Calu3 (cell line): Measurements from ENCODE around the gene EXOSC9. TPM values are rescaled to one million over a fixed set of nuclear protein-coding genes. Genes with fewer than 3 reads are reported as not detected.

Experiments used
- BruUV-seq: library from RNA; stranded (reverse); fragments of 400-500 nt; replicated peaks from 2 replicates; lab custom pipeline; 2021; lab: Mats Ljungman, UMichigan
- CTCF ChIA-PET: fragments of 300-600 bp; sonication (Branson Sonifier 250); formaldehyde crosslinking; loops from one replicate; lab custom pipeline; 2022; ENCODE audit warnings: antibody characterized with exemption; lab: Charles Lee
- DNase-seq: peaks from one replicate; pipeline ENCODE4 v3.0.0; 2022
- H3K27ac Mint-ChIP-seq: one replicate; pipeline ENCODE4 v1.8.0; 2022; ENCODE audit warnings: mixed read lengths; ENCODE audit not compliant: unreplicated experiment
- H3K27me3 Mint-ChIP-seq: one replicate; pipeline ENCODE4 v1.8.0; 2022; ENCODE audit warnings: mixed read lengths; ENCODE audit not compliant: unreplicated experiment
- H3K36me3 Mint-ChIP-seq: one replicate; pipeline ENCODE4 v1.8.0; 2022; ENCODE audit warnings: mild to moderate bottlenecking, moderate library complexity, mixed read lengths; ENCODE audit not compliant: insufficient read depth, unreplicated experiment
- H3K4me1 Mint-ChIP-seq: one replicate; pipeline ENCODE4 v1.8.0; 2022; ENCODE audit warnings: mild to moderate bottlenecking, low read depth, mixed read lengths; ENCODE audit not compliant: unreplicated experiment
- H3K4me3 Mint-ChIP-seq: one replicate; pipeline ENCODE4 v1.8.0; 2022; ENCODE audit warnings: mild to moderate bottlenecking, low read depth, moderate library complexity, mixed read lengths; ENCODE audit not compliant: unreplicated experiment
- H3K9me3 Mint-ChIP-seq: one replicate; pipeline ENCODE4 v1.8.0; 2022; ENCODE audit warnings: low read depth, mixed read lengths; ENCODE audit not compliant: unreplicated experiment
- intact Hi-C: fragments of 100-400 bp; cut with micrococcal nuclease; formaldehyde crosslinking; loops from one replicate; pipeline ENCODE4 v1.10.0; 2022; ENCODE audit not compliant: unreplicated experiment
- total RNA-seq: library from RNA; stranded (reverse); gene quantifications from 2 replicates; pipeline ENCODE4 v1.2.3, GENCODE V29; 2022
- TF ChIP-seq, protein P1 (sequence below): fragments of 200-600 bp; IDR thresholded peaks from one replicate; pipeline ENCODE4 v1.8.0; 2022; ENCODE audit warnings: antibody characterized with exemption; ENCODE audit not compliant: unreplicated experiment

Gene EXOSC9
- total RNA-seq, 1 experiment from 2014 or later = 22.3 TPM

DNA sequence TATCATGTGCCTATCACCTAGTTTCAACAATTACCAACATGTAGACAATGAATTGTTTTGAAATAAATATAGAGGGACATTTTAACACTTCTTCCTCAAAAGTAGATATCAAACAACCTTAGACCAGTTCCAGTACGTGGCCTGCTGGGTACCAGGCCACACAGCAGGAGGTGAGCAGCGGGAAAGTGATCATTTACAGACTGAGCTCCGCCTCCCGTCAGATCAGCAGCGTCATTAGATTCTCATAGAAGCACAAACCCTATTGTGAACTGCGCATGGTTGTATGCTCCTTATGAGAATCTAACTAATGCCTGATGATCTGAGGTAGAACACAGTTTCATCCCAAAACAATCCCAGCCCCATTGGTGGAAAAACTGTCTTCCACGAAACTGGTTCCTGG, 62.7 kb downstream of the EXOSC9 start:
- DNase-seq = no peak
- no peaks in the 10 kb centered on the region for H3K36me3 Mint-ChIP-seq
- CTCF ChIA-PET = no interaction called here
- H3K27ac Mint-ChIP-seq = no peak overlapping the region
- peaks cover 5% of the 10 kb centered on the region for H3K4me1 Mint-ChIP-seq
- intact Hi-C loops = no loop called here
- TF ChIP-seq, protein P1, sequence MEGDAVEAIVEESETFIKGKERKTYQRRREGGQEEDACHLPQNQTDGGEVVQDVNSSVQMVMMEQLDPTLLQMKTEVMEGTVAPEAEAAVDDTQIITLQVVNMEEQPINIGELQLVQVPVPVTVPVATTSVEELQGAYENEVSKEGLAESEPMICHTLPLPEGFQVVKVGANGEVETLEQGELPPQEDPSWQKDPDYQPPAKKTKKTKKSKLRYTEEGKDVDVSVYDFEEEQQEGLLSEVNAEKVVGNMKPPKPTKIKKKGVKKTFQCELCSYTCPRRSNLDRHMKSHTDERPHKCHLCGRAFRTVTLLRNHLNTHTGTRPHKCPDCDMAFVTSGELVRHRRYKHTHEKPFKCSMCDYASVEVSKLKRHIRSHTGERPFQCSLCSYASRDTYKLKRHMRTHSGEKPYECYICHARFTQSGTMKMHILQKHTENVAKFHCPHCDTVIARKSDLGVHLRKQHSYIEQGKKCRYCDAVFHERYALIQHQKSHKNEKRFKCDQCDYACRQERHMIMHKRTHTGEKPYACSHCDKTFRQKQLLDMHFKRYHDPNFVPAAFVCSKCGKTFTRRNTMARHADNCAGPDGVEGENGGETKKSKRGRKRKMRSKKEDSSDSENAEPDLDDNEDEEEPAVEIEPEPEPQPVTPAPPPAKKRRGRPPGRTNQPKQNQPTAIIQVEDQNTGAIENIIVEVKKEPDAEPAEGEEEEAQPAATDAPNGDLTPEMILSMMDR = no peak
- no peak overlapping the region for H3K4me3 Mint-ChIP-seq
- H3K27me3 Mint-ChIP-seq = no peaks in the 10 kb centered on the region
- H3K9me3 Mint-ChIP-seq = no peaks in the 10 kb centered on the region
- BruUV-seq = no TSS peak

Other genes with a start within 250 kb of the EXOSC9 start
- gene ANXA5, start 104.3 kb upstream of the EXOSC9 start, total RNA-seq = 246 and 273 TPM in 2 replicates
- gene SMIM43, start 36.2 kb upstream of the EXOSC9 start, total RNA-seq = not detected in 2 replicates
- 26.9 and 32.6 TPM in 2 replicates for gene CCNA2, start 22.6 kb downstream of the EXOSC9 start, total RNA-seq
- gene BBS7, start 69.2 kb downstream of the EXOSC9 start, total RNA-seq = 11.7 and 12.4 TPM in 2 replicates
- gene TRPC3, start 150.7 kb downstream of the EXOSC9 start, total RNA-seq = not detected in 2 replicates